ENCODE results near the gene TNF.

TNF gene

DNA sequence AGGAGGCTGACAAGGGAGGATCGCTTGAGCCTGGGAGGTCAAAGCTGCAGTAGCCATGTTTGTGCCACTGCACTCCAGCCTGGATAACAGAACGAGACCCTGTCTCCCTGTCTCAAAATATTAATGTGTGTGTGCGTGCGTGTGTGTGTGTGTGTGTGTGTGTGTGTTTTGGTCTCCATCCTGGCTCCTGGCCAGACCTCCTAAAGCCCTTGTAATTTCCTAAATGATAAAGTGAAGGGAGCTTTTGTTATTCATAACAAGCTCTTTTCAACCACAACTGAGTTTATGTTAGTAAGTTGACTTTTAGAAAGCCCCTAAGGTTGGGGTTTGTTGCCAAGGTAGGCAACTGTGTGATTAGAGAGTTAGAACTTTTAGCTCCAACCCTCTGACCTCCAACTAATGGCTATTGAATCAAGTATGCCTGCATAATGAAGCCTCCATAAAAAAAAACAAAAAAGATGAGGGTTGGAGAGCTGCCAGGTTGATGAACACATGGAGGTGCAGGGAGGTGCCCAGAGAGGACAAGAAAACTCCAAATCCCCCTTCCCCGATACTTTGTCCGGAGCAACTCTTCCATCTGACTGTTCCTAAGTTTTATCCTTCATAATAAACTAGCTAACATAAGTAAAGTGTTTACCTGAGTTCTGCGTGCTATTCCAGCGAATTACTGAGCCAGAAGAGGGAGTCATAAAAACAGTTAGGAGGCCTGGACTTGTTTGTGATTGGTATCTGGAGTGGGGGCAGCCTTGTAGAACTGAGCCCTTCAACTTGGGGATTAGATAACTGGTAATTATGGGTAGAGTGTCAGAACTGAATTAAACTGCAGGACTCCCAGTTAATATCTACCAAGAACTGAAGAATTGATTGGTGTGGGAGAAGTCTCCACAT lies 34.4 kb downstream of the TNF start:
- H3K9me3 ChIP-seq (ENCODE audit: low read length) = no peaks in the 10 kb centered on the region
- H3K36me3 ChIP-seq (ENCODE audit: insufficient read depth, low read length) = no peaks in the 10 kb centered on the region
- H2AFZ ChIP-seq (ENCODE audit: low read depth, low read length) = no peak overlapping the region
- H3K4me3 ChIP-seq (ENCODE audit: low read length) = no peak overlapping the region
- no peaks in the 10 kb centered on the region for H3K27me3 ChIP-seq (ENCODE audit: insufficient read depth, low read length)
- H3K4me1 ChIP-seq (ENCODE audit: insufficient read depth, low read length) = no peaks in the 10 kb centered on the region

DNA sequence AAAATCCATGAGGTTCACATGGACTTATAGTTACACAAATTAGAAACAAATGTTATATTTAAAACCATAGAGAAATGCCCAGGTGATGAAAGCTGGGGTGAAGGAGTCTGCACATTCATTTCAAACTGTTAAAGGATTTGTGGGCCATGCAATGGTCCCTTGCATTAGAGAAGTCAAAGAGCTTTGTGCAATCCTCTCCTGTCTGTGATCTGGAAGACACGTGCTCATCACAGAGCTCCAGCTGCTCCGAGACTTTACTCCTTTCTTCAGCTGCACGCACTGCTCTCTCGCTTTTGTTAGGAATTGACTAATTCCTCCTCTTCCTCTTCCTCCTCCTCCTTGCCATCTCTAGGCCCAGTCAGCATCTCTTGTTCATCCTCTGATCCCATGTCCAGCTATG lies 35.6 kb downstream of the TNF start:
- no peaks in the 10 kb centered on the region for H3K36me3 ChIP-seq (ENCODE audit: insufficient read depth, low read length)
- H3K9me3 ChIP-seq (ENCODE audit: low read length) = no peaks in the 10 kb centered on the region
- H3K4me3 ChIP-seq (ENCODE audit: low read length) = no peak overlapping the region
- no peaks in the 10 kb centered on the region for H3K27me3 ChIP-seq (ENCODE audit: insufficient read depth, low read length)
- no peak overlapping the region for H2AFZ ChIP-seq (ENCODE audit: low read depth, low read length)
- H3K4me1 ChIP-seq (ENCODE audit: insufficient read depth, low read length) = no peaks in the 10 kb centered on the region

DNA sequence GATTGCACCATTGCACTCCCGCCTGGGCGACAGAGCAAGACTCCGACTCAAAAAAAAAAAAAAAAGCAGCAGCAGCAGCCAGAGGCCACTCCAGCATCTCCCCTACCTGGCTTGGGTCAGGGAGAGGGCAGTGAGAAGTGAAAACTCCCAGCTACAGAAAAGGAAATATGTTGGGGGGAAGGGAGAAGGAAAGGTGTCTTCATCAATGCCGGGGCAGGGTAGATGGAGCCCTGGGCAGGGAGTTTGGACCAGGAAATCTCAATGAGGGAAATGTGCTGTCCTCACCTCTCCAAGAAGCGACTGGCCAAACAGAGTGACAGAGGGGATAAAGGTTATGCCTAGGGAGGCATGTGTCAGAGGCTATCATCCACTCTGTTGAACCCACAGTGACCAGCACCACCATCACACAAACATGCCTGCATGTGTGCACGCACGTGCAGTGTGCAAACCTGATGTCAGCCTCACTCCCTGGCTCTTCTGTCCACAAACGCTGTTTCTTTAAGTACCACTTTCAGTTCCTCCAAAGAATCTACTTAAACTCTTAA lies 38.8 kb downstream of the TNF start:
- no peaks in the 10 kb centered on the region for H3K36me3 ChIP-seq (ENCODE audit: insufficient read depth, low read length)
- no peaks in the 10 kb centered on the region for H3K27me3 ChIP-seq (ENCODE audit: insufficient read depth, low read length)
- H3K4me3 ChIP-seq (ENCODE audit: low read length) = no peak overlapping the region
- H2AFZ ChIP-seq (ENCODE audit: low read depth, low read length) = no peak overlapping the region
- no peaks in the 10 kb centered on the region for H3K4me1 ChIP-seq (ENCODE audit: insufficient read depth, low read length)
- H3K9me3 ChIP-seq (ENCODE audit: low read length) = no peaks in the 10 kb centered on the region

DNA sequence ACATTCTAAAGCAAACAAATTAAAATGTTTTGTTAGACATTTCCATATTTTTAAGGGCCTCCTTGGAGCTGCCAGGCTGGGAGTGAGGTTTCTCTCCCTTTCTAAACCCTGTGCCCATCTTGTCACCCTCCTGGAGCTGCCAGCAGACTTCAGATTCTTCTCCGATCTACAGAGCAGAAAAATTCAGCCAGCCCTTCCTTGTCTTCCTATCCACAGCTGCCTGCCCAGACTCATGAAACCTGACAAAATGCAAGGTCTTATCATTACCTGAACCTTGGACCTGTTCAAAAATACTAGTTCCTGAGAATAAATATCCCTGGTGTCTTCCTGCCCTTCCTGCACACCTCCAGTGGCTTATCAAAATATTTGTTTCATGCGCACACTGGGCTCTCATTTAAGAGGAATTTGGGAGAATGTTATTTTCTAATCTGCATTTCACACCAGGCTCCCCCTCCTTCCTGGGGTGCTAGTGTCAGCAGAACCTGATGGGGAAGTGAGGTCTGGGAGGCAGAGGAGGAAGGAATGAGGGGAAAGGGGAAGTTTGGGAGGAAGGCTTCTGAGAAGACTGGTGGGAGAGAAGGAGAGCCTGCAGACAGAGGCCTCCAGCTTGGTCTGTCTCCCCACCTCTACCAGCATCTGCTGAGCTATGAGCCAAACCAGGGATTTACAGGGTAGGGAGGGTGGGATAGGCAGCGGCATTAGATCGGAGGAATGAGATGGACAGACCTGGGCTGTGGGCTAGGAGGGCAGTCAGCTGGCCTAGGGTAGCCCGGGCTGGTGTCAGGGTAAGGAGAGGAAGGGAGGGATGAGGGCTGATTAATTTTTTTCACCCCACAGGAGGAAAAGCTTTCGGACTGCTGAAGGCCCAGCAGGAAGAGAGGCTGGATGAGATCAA lies 39.6 kb downstream of the TNF start, which contains the start of gene AIF1:
AIF1 (plus strand) TSS at position 551 of the 895 bp plus-strand sequence; CDS start at position 647, 96 bp downstream.
- Histone ChIP-seq H3K36me3 (ENCODE audit: insufficient read depth, low read length) (no peaks in the 10 kb centered on the region), H3K4me3 (ENCODE audit: low read length) (no peak within 1 kb of the TSS), H2AFZ (ENCODE audit: low read depth, low read length) (no peak within 1 kb of the TSS), H3K9me3 (ENCODE audit: low read length) (no peaks in the 10 kb centered on the region), H3K27me3 (ENCODE audit: insufficient read depth, low read length) (no peaks in the 10 kb centered on the region), H3K4me1 (ENCODE audit: insufficient read depth, low read length) (peaks cover 3% of the 10 kb centered on the region)

DNA sequence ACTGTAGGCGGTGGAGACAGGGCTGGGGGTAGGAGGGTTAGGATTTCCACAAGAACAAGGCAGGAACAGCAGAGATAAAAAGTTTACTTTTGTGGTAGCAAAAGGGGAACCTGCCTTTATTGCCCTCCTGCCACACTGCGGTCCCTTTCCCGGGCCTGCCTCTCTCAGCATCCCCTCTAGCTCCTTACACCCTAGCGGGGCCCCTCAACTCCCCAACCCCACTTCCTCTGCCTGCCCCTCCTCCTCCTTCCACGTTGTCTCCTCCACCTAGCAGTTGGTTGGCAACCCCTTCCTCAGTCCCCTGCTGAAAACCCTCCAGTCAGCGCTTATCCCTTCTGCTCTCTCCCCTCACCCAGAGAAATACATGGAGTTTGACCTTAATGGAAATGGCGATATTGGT lies 40.4 kb downstream of the TNF start:
- Histone ChIP-seq H2AFZ (ENCODE audit: low read depth, low read length) (no peak overlapping the region), H3K27me3 (ENCODE audit: insufficient read depth, low read length) (no peaks in the 10 kb centered on the region), H3K4me3 (ENCODE audit: low read length) (no peak overlapping the region), H3K9me3 (ENCODE audit: low read length) (no peaks in the 10 kb centered on the region), H3K4me1 (ENCODE audit: insufficient read depth, low read length) (peaks cover 3% of the 10 kb centered on the region), H3K36me3 (ENCODE audit: insufficient read depth, low read length) (no peaks in the 10 kb centered on the region)

DNA sequence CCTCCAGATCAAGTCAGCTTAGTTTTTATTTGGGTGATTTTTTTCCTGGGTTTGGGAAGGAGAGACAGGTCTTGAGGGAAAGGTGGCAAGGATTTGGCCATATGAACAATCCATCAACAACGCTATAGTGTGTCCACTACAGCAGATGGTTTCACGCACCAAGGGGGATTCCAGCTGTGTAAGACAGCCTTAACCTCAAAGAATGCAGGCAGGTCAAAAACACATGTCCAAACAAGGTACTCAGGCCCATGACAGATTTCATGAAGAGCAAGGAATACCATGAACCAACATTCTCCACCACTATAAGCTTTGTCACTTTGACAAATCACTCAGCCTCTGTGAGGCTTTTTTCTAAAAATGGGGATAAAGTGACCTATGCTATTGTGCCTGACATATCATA lies 41.6 kb downstream of the TNF start:
- Histone ChIP-seq H3K4me1 (ENCODE audit: insufficient read depth, low read length) (peaks cover 8% of the 10 kb centered on the region), H2AFZ (ENCODE audit: low read depth, low read length) (no peak overlapping the region), H3K4me3 (ENCODE audit: low read length) (no peak overlapping the region), H3K36me3 (ENCODE audit: insufficient read depth, low read length) (peaks cover under 1% of the 10 kb centered on the region), H3K27me3 (ENCODE audit: insufficient read depth, low read length) (no peaks in the 10 kb centered on the region), H3K9me3 (ENCODE audit: low read length) (no peaks in the 10 kb centered on the region)

DNA sequence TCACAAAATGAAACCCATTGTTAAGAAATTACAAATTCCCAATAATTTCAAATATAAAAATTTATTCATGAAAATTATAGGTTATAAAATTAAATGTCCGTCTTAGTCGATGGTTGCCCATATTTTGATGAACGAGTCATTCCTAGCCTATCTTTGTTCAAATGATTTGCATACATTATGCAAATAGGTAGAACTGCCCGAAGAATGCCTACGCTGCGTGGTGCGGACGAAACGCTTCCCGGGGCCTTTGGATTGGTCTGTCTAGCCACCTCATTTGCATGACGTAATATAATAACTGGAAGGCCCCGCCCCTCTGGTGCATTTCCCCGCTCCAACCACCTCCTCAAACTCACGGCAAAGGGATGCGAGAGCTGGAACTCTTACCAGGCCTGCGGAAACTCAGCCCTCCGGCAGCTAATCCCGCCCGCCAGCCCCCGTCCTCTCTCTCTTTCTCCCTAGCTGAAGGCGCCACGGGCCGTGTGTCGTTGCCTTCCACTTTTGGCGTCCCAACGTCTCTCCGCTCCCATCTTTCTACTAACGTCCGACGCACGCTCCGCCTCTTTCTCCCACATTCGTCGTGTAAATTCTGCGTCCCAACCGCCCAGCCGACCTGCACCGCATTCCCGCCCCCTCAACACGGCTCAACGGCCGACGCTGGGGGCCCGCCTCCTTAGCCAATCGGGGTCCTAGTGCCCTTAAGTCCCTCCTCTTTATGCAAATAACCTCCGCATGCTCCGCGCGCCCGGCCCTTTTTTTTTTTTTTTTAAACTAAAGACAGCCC lies 44.6 kb downstream of the TNF start:
- no peaks in the 10 kb centered on the region for H3K27me3 ChIP-seq (ENCODE audit: insufficient read depth, low read length)
- H3K36me3 ChIP-seq (ENCODE audit: insufficient read depth, low read length) = peaks cover 28% of the 10 kb centered on the region
- no peak overlapping the region for H2AFZ ChIP-seq (ENCODE audit: low read depth, low read length)
- H3K4me3 ChIP-seq (ENCODE audit: low read length) = peak overlapping the region; percentile 84
- H3K9me3 ChIP-seq (ENCODE audit: low read length) = no peaks in the 10 kb centered on the region
- peaks cover 18% of the 10 kb centered on the region for H3K4me1 ChIP-seq (ENCODE audit: insufficient read depth, low read length)

DNA sequence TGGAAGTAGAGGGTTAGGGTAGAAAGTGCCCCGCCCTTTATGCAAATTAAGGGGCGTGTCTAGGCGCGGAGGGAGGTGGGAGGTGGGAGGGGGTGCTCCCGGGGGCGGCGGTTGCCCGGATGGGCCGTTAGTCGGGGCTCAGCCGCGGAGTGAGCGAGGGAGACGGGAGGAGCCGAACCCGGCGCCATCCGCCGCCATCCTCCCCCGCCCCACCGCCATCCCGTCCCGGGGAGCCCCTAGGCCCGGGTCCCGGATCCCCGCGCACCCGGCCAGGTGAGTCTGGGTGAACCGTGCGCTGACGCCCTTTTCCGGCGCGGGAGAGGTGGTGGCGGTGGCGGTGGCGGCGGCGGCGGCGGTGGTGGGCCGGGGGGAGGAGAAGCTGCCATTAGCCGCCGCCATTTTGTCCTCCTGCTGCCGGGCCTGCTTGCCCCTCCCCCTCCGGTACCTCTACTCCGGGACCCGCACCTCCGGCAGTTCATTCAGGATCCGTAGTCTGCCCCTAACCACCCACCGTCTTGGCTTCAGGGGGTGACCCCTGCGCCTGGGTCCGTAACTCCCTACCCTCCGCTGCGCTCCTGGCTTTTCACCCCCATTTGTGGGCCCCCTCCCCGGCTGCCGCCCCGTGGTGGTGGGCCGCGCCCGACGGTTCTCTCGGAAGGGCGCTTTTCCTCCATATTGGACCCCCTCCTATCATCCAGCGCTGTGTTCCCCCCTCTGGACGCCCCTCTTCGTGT lies 45.4 kb downstream of the TNF start, which contains the start of gene PRRC2A:
PRRC2A (plus strand) TSS at position 130 of the 734 bp plus-strand sequence. CDS start 2,075 bp downstream, outside the sequence.
- Histone ChIP-seq H3K27me3 (ENCODE audit: insufficient read depth, low read length) (no peaks in the 10 kb centered on the region), H2AFZ (ENCODE audit: low read depth, low read length) (no peak within 1 kb of the TSS), H3K36me3 (ENCODE audit: insufficient read depth, low read length) (peaks cover 36% of the 10 kb centered on the region), H3K4me1 (ENCODE audit: insufficient read depth, low read length) (peaks cover 18% of the 10 kb centered on the region), H3K4me3 (ENCODE audit: low read length) (peak within 1 kb of the TSS; percentile 87), H3K9me3 (ENCODE audit: low read length) (no peaks in the 10 kb centered on the region)

DNA sequence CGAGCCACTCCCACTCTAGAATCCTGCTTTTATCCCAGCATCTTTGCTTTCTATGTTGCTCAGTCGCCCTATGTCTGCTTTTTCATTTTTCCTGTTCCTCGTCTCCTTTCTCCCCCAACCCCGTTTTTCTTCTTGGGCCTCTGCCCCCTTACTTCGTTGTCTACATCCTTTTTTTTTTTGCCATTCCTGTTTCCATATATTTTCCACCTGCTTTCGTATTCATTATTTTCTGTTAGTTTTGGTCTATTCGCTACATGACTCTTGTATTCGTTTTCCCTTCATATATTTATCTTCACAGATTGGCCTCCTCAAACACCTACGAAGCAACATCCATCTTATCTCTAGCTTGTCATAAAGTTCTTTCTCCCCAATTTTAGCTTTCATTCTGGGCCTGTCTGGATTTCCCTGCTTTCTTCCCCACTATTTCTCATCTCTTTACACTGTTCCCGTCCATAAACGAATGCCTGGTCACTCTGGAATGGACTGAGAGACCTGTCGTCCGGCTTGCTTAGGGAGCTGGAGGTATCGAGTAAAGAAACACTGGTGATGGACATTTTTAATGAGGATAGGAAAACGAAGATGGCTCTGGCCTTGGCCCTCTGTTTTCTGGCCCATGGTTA lies 46.1 kb downstream of the TNF start:
- Histone ChIP-seq H3K36me3 (ENCODE audit: insufficient read depth, low read length) (peaks cover 42% of the 10 kb centered on the region), H3K4me3 (ENCODE audit: low read length) (peak overlapping the region; percentile 87), H3K27me3 (ENCODE audit: insufficient read depth, low read length) (no peaks in the 10 kb centered on the region), H3K4me1 (ENCODE audit: insufficient read depth, low read length) (peaks cover 18% of the 10 kb centered on the region), H2AFZ (ENCODE audit: low read depth, low read length) (no peak overlapping the region), H3K9me3 (ENCODE audit: low read length) (no peaks in the 10 kb centered on the region)

DNA sequence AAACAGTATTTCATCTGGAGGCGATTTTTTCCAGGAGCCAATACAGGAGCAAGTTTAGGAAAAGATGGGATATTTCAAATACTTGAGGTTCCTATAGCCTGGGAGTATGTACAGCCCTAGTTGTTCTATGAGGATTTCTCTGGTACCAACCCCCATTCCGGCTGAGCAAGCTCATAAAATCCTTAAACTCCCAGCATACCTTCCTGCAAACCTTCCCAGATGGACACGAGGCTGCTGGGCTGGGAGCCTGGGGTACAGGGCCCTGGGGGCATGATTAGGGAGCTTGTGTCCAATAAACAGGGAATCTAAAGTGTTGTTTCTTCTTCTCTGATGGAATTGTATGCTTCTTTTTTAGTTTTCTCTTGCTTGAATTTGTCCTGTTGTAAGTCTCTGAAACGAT lies 46.6 kb downstream of the TNF start:
- no peak overlapping the region for H2AFZ ChIP-seq (ENCODE audit: low read depth, low read length)
- H3K4me1 ChIP-seq (ENCODE audit: insufficient read depth, low read length) = peaks cover 18% of the 10 kb centered on the region

DNA sequence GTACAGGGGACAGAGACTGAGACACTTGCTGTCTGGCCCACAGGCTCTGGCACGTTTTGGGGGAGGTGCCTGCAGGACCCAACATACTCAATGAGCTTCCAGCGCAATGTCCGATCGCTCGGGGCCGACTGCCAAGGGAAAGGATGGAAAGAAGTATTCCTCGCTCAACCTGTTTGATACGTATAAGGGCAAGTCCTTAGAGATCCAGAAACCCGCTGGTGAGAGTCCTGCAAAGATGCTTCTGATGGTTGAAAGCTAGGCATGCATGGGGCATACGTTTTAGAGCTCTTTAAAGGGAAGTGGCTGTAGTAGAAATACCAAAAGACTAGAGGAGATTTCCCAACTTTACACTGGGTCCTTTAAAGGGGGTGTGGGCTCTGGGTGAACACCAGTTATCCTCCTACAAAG lies 47.3 kb downstream of the TNF start:
- Histone ChIP-seq H3K9me3 (ENCODE audit: low read length) (no peaks in the 10 kb centered on the region), H3K27me3 (ENCODE audit: insufficient read depth, low read length) (no peaks in the 10 kb centered on the region), H3K4me1 (ENCODE audit: insufficient read depth, low read length) (peaks cover 18% of the 10 kb centered on the region), H2AFZ (ENCODE audit: low read depth, low read length) (no peak overlapping the region), H3K36me3 (ENCODE audit: insufficient read depth, low read length) (peaks cover 55% of the 10 kb centered on the region), H3K4me3 (ENCODE audit: low read length) (peak overlapping the region; percentile 87)

More for the DNA sequence above, 46.6 kb downstream of the TNF start:
- Histone ChIP-seq H3K27me3 (ENCODE audit: insufficient read depth, low read length) (no peaks in the 10 kb centered on the region), H3K36me3 (ENCODE audit: insufficient read depth, low read length) (peaks cover 48% of the 10 kb centered on the region), H3K9me3 (ENCODE audit: low read length) (no peaks in the 10 kb centered on the region), H3K4me3 (ENCODE audit: low read length) (peak overlapping the region; percentile 87)
